ENCODE data around the gene COX11.

COX11 gene

GRCh38 chr17:54920819-54921218, 47.6 kb downstream of the COX11 start:
- TF ChIP-seq CTCF (IDR thresholded peaks at IDR 0.05), result no peak

GRCh38 chr17:54919425-54919824, 49.0 kb downstream of the COX11 start:
- no peak for TF ChIP-seq CTCF (IDR thresholded peaks at IDR 0.05)

- TF ChIP-seq CTCF (IDR thresholded peaks at IDR 0.05), result no peak
Observed at GRCh38 chr17:54916721-54917120, 51.7 kb downstream of the COX11 start.
